Cardiac muscle cell (in vitro differentiated cells and primary cell): Measurements from ENCODE around the gene CASZ1. TPM values are rescaled to one million over a fixed set of nuclear protein-coding genes. Genes with fewer than 3 reads are reported as not detected.
A peak's percentile ranks its signal among the peaks of the same experiment; 100 is the strongest.

Source experiments
- DNase-seq, 2 donors: peaks; one replicate each; pipeline versions ENCODE4 v3.0.0 to v3.0.0-alpha.2; 2010 to 2017; ENCODE audit warnings: low read depth in 1 of 2, low spot score in 1 of 2
- H3K27ac ChIP-seq: fragments of 200-600 bp; sonication (generic); 2 replicates; pipeline ENCODE4 v1.5.1; 2016
- H3K27me3 ChIP-seq: fragments of 200-600 bp; sonication (generic); 2 replicates; pipeline ENCODE4 v1.6.0; 2016; ENCODE audit warnings: control low read depth
- H3K36me3 ChIP-seq: fragments of 200-600 bp; sonication (generic); 2 replicates; pipeline ENCODE4 v1.5.1; 2016; ENCODE audit warnings: control low read depth
- H3K4me1 ChIP-seq: fragments of 200-600 bp; sonication (generic); 2 replicates; pipeline ENCODE4 v1.8.1; 2017; ENCODE audit warnings: low read depth, mild to moderate bottlenecking, mixed run types
- H3K4me3 ChIP-seq: fragments of 200-600 bp; sonication (generic); 2 replicates; pipeline ENCODE4 v1.5.1; 2016; ENCODE audit warnings: mild to moderate bottlenecking
- H3K9me3 ChIP-seq: fragments of 200-600 bp; sonication (generic); 2 replicates; pipeline ENCODE4 v1.5.1; 2017; ENCODE audit warnings: low read depth, mild to moderate bottlenecking, control low read depth
- polyA plus RNA-seq: library from polyadenylated mRNA; unstranded; fragments of >200 nt; fragmentation: Nextera tagmentation; extraction: Ambion mirVana; gene quantifications from 2 replicates; pipeline ENCODE4 v1.2.1, GENCODE V29; 2016
- total RNA-seq: library from RNA; depleted of rRNA; stranded (reverse); fragments of >200 nt; gene quantifications from 2 replicates; pipeline ENCODE4 v1.2.3, GENCODE V29; 2016
- TF ChIP-seq, protein P1 (sequence below): IDR thresholded peaks from 2 replicates; pipeline ENCODE4 v1.5.1; 2012; ENCODE audit warnings: low read depth, mild to moderate bottlenecking, low read length

Gene CASZ1
- total and polyA plus RNA-seq, 2 experiments from 2014 or later, result 53.5 to 87.3 TPM

GRCh38 chr1:10836726-10837125, 40.3 kb upstream of the CASZ1 start:
- H3K27me3 ChIP-seq, result no peaks in the 10 kb centered on the region
- peaks cover 10% of the 10 kb centered on the region for H3K4me1 ChIP-seq
- H3K36me3 ChIP-seq, result no peaks in the 10 kb centered on the region
- H3K27ac ChIP-seq, result no peak overlapping the region
- no peak overlapping the region for H3K4me3 ChIP-seq
- H3K9me3 ChIP-seq, result no peaks in the 10 kb centered on the region
- no peak for DNase-seq
- TF ChIP-seq, protein P1, sequence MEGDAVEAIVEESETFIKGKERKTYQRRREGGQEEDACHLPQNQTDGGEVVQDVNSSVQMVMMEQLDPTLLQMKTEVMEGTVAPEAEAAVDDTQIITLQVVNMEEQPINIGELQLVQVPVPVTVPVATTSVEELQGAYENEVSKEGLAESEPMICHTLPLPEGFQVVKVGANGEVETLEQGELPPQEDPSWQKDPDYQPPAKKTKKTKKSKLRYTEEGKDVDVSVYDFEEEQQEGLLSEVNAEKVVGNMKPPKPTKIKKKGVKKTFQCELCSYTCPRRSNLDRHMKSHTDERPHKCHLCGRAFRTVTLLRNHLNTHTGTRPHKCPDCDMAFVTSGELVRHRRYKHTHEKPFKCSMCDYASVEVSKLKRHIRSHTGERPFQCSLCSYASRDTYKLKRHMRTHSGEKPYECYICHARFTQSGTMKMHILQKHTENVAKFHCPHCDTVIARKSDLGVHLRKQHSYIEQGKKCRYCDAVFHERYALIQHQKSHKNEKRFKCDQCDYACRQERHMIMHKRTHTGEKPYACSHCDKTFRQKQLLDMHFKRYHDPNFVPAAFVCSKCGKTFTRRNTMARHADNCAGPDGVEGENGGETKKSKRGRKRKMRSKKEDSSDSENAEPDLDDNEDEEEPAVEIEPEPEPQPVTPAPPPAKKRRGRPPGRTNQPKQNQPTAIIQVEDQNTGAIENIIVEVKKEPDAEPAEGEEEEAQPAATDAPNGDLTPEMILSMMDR, result no peak

DNA sequence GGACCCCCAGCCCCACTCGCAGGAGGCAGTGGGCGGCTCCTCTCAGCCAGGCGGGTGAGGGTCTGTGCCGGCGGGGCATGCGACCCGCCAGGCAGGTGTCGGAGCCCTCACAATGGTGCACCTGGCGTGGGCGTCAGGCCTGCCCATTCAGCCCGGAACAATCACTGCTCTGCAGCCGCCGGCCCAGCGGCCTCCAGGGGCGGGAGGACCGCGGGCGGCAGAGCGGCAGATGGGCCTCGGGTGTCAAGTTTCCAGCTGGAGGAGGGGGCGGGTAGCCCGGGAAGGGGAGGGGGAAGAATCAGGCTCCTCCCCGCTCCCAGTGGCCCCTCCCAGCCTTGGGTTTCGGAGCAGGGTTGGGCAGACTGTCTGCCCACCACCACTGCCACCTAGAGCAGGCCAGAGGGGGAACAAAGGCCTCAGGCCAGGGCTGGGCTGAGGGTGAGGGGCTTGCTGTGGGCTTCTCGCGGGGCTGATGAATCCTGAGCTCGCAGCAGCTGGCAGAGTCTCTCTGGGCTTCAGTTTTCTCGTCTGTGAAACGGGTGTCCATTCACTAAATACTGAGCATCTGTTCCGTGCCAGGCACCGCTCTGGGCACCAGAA, 39.5 kb upstream of the CASZ1 start:
- H3K27ac ChIP-seq, result no peak overlapping the region
- peaks cover 10% of the 10 kb centered on the region for H3K4me1 ChIP-seq
- TF ChIP-seq, protein P1, result peak; percentile 2
- peak; percentile 42 to 93 for DNase-seq
- H3K36me3 ChIP-seq, result no peaks in the 10 kb centered on the region
- H3K9me3 ChIP-seq, result no peaks in the 10 kb centered on the region
- H3K4me3 ChIP-seq, result no peak overlapping the region
- no peaks in the 10 kb centered on the region for H3K27me3 ChIP-seq

GRCh38 chr1:10835421-10835820, 39.0 kb upstream of the CASZ1 start:
- H3K4me3 ChIP-seq, result no peak overlapping the region
- H3K36me3 ChIP-seq, result no peaks in the 10 kb centered on the region
- H3K27me3 ChIP-seq, result no peaks in the 10 kb centered on the region
- H3K27ac ChIP-seq, result no peak overlapping the region
- H3K9me3 ChIP-seq, result no peaks in the 10 kb centered on the region
- TF ChIP-seq, protein P1, result no peak
- DNase-seq, result no peak
- H3K4me1 ChIP-seq, result peaks cover 10% of the 10 kb centered on the region

DNA sequence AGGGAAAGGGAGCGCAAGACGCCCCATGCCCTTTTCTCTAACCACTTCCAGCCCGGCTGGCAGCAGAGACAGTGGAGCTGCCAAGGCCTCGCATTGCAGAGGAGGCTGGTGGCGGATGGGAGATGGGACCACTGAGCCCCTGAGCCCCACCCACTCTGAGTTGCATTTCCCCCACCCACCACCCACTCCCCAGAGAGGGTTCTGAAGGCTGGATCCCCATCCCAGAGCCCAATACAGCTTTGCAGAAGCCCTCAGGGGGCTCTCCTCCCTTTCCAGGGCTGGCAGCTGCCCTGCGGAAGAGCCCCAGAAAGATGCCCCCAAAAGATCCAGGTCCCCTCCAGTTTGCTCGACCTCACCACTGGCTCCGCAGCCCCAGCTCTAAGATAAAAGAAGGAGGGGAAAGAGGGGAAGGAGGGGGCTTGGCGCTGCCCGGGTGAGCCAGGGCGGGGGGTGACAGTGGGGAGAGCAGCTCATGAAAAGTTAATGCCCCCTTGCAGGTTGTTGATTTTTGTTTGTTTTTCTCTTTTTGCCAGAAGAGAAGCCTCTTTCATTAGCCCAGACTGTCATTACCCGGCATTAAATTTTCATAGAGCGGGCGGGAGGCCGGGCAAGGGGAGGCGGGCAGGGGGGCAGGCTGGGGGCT, 38.4 kb upstream of the CASZ1 start:
- DNase-seq, result no peak
- H3K4me3 ChIP-seq, result no peak overlapping the region

DNA sequence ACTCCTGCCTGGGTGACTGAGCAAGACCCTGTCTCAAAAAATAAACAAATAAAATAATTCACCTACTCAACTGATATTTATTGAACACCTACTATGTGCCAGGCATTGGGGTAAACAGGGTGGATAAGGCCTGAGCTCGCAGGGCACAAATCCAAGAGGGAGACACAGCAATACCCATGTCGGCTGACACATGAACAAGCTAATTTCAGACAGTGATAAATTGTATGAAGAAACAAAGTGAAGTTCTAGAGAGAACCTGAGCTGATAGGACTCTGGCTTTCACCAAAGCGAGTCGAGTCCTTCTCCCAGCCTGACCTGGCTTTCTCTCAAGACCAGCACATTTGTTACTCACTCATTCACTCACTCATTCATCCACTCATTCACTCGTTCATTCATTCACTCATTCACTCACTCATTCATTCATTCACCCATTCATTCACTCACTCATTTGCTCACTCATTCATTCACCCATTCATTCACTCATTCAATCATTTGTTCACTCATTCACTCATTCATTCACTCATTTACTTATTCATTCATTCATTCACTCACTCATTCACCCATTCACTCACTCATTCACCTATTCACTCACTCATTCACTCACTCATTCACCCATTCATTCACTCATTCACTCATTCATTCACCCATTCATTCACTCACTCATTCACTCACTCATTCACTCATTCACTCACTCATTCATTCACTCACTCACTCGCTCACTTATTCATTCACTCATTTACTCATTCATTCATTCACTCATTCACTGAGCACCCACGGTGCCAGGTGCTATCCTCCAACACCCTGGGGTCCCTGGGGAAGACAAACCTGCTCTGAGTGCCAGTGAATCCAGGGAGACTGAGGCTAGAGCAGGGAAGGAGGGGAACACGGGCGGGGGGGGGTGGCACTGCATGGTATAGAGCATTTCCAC, 37.4 kb upstream of the CASZ1 start:
- no peaks in the 10 kb centered on the region for H3K27me3 ChIP-seq
- DNase-seq, result peak in 1 of 2 donors; percentile 9
- H3K4me1 ChIP-seq, result peaks cover 21% of the 10 kb centered on the region
- no peak overlapping the region for H3K4me3 ChIP-seq
- no peak overlapping the region for H3K27ac ChIP-seq
- no peaks in the 10 kb centered on the region for H3K36me3 ChIP-seq
- H3K9me3 ChIP-seq, result no peaks in the 10 kb centered on the region
- TF ChIP-seq, protein P1, result no peak

More for the DNA sequence above, 38.4 kb upstream of the CASZ1 start:
- TF ChIP-seq, protein P1, result no peak
- Histone ChIP-seq H3K4me1 (peaks cover 15% of the 10 kb centered on the region), H3K27ac (no peak overlapping the region), H3K36me3 (no peaks in the 10 kb centered on the region), H3K27me3 (no peaks in the 10 kb centered on the region), H3K9me3 (no peaks in the 10 kb centered on the region)
